Measurements from ENCODE around the gene ELMO1.

DNA sequence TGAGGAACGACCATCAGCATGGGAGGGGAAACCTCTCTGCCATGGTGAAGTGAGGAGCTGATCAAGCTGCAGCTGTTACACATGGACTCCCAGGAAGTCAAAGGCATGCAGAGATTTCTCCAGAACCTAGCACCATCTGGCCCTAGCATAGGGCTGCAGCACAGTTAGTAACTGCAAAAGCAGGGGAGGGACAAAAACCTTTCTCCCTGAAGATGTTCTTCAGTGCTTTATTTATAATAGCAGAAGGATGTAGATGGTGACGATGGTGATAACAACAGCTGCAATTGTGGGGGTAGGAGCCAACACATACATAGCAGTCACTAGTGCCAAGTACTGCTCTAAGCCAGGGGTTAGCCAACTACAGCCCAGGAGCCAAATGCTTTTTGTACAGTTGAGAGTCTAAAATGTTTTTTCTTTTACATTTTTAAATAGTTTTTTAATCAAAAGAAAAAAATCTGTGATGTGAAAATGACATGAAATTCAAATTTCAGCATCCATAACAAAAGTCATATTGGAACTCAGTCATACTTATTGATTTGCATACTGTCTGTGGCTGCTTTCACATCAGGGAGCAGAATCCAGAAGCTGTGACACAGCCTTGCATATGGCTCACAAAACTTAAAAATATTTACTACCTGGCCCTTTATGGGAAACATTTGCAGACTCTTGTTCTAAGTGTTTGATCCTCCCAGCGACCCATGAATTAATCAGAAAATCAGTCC, 299.5 kb downstream of the ELMO1 start:
- TF ChIP-seq POLR2A (IDR thresholded peaks at IDR 0.05; ENCODE audit: low read depth, low read length) (no peak), POLR2AphosphoS5 (IDR thresholded peaks at IDR 0.05; ENCODE audit: low read depth, low read length) (no peak)

Data from GM12892 (cell line).